ENCODE data around the gene SENP1.

DNA sequence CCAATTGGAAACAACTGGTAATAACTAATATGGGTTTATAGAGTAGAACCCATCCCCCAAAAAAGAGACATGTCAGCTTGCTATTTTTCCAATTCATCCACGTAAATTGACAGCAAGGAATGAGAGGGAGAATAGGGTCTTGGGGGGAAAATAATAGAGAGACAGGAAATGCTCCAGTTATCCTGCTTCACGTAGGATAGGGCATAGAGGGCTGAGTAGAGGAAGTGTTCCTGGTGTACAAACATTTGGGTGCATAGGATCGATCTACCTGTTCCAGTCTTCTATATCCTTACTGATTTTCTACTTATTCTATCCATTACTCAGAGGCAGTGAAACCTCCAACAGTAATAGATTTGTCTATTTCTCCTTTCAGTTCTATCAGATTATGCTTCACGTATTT lies 52.0 kb downstream of the SENP1 start:
- TF ChIP-seq POLR2A (IDR thresholded peaks at IDR 0.05), result no peak
- TF ChIP-seq, protein P1, sequence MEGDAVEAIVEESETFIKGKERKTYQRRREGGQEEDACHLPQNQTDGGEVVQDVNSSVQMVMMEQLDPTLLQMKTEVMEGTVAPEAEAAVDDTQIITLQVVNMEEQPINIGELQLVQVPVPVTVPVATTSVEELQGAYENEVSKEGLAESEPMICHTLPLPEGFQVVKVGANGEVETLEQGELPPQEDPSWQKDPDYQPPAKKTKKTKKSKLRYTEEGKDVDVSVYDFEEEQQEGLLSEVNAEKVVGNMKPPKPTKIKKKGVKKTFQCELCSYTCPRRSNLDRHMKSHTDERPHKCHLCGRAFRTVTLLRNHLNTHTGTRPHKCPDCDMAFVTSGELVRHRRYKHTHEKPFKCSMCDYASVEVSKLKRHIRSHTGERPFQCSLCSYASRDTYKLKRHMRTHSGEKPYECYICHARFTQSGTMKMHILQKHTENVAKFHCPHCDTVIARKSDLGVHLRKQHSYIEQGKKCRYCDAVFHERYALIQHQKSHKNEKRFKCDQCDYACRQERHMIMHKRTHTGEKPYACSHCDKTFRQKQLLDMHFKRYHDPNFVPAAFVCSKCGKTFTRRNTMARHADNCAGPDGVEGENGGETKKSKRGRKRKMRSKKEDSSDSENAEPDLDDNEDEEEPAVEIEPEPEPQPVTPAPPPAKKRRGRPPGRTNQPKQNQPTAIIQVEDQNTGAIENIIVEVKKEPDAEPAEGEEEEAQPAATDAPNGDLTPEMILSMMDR (IDR thresholded peaks at IDR 0.05), result no peak
